CD4-positive, CD25-positive, alpha-beta regulatory T cell (primary cell): ENCODE results near the gene CAVIN2. TPM values are rescaled to one million over a fixed set of nuclear protein-coding genes. Genes with fewer than 3 reads are reported as not detected.

ENCODE experiments used
- ATAC-seq, 2 donors: fragments of 150-1000 bp; cut with Tn5 transposase; one replicate each; pipeline ENCODE4 v1.10.0; 2021; ENCODE audit warnings: low read depth in 2 of 2, moderate number of reproducible peaks in 2 of 2, moderate library complexity in 1 of 2
- DNase-seq, 3 donors: peaks; one replicate each; pipeline versions ENCODE4 v3.0.0 to v3.0.0-alpha.2; 2012 to 2022; ENCODE audit warnings: mixed read lengths in 1 of 3
- H3K27ac ChIP-seq: one replicate; pipeline ENCODE4 v1.7.0; 2013; ENCODE audit warnings: mild to moderate bottlenecking, low read length; ENCODE audit not compliant: insufficient read depth, poor library complexity, severe bottlenecking
- H3K27me3 ChIP-seq: one replicate; pipeline ENCODE4 v1.7.0; 2013; ENCODE audit warnings: low read length; ENCODE audit not compliant: control insufficient read depth, insufficient read depth
- H3K36me3 ChIP-seq: one replicate; pipeline ENCODE4 v1.7.0; 2013; ENCODE audit warnings: mild to moderate bottlenecking, low read length, moderate library complexity; ENCODE audit not compliant: control insufficient read depth, insufficient read depth
- H3K4me1 ChIP-seq: 2 replicates; pipeline ENCODE4 v1.7.0; 2013; ENCODE audit warnings: mild to moderate bottlenecking, low read length; ENCODE audit not compliant: insufficient read depth, control insufficient read depth, poor library complexity, severe bottlenecking
- H3K4me3 ChIP-seq: one replicate; pipeline ENCODE4 v1.7.0; 2013; ENCODE audit warnings: low read depth, mild to moderate bottlenecking, low read length, moderate library complexity
- H3K9me3 ChIP-seq, 2 experiments: 1 replicate in 1 of 2; 2 replicates in 1 of 2; pipeline ENCODE4 v1.7.0; 2013; ENCODE audit warnings: low read length in 2 of 2, mild to moderate bottlenecking in 1 of 2, moderate library complexity in 1 of 2; ENCODE audit not compliant: control insufficient read depth in 2 of 2
- H3K27ac Mint-ChIP-seq, 3 donors: one replicate each; pipeline ENCODE4 v1.8.0; 2020 to 2022; ENCODE audit warnings: mild to moderate bottlenecking in 3 of 3, mixed read lengths in 3 of 3, moderate library complexity in 2 of 3
- H3K27me3 Mint-ChIP-seq: one replicate; pipeline ENCODE4 v1.8.0; 2022; ENCODE audit warnings: mild to moderate bottlenecking, mixed read lengths
- H3K36me3 Mint-ChIP-seq: one replicate; pipeline ENCODE4 v1.8.0; 2020; ENCODE audit warnings: mixed read lengths
- H3K4me1 Mint-ChIP-seq, 4 donors: one replicate each; pipeline ENCODE4 v1.8.0; 2020 to 2022; ENCODE audit warnings: mixed read lengths in 4 of 4, mild to moderate bottlenecking in 1 of 4
- H3K4me3 Mint-ChIP-seq, 4 donors: one replicate each; pipeline ENCODE4 v1.8.0; 2020 to 2022; ENCODE audit warnings: mild to moderate bottlenecking in 4 of 4, mixed read lengths in 4 of 4, moderate library complexity in 3 of 4
- H3K9me3 Mint-ChIP-seq, 7 donors: one replicate each; pipeline ENCODE4 v1.8.0; 2020 to 2022; ENCODE audit warnings: mixed read lengths in 7 of 7, mild to moderate bottlenecking in 3 of 7, moderate library complexity in 2 of 7
- polyA plus RNA-seq, 4 donors: library from polyadenylated mRNA; unstranded; fragments of 300-500 nt; fragmentation: Illumina TruSeq; gene quantifications; one replicate each; pipeline ENCODE4 v1.2.3, GENCODE V29; 2021
- total RNA-seq: library from RNA; stranded (reverse); gene quantifications from one replicate; pipeline ENCODE4 v1.2.3, GENCODE V29; 2022

The CAVIN2 gene
- total and polyA plus RNA-seq, 5 donors from 2014 or later, result 16.5 TPM; not detected in 4

DNA sequence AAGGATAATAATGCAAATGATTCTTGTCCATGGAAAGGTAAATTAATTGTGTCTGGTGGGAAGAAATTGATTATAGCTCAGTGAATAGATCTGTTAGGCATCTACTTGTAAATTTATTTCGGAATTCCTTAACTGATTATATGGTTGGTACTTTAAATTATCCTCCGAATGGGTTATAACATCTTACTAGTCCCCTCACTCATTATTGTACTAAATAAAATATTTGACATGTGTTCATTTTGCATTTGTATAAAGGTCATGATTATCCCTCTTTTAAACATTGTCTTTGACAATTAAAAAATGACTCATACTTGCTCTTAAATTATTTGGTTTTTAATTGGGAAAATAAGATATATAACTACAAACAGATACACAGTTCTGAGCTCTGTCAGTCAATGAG is 47.4 kb downstream of the CAVIN2 start:
- Mint-ChIP-seq H3K4me1 (no peaks in the 10 kb centered on the region), H3K27me3 (peaks cover 4% of the 10 kb centered on the region), H3K27ac (no peak overlapping the region), H3K36me3 (no peaks in the 10 kb centered on the region), H3K9me3 (no peaks in the 10 kb centered on the region), H3K4me3 (no peak overlapping the region)
- DNase-seq (no peak), ATAC-seq (no peak)
- Histone ChIP-seq H3K27me3 (peaks cover under 1% of the 10 kb centered on the region), H3K9me3 (no peaks in the 10 kb centered on the region), H3K36me3 (no peaks in the 10 kb centered on the region), H3K4me3 (no peak overlapping the region), H3K4me1 (no peaks in the 10 kb centered on the region), H3K27ac (no peak overlapping the region)

GRCh38 chr2:191797942-191798876 is 48.7 kb downstream of the CAVIN2 start:
- ATAC-seq (no peak), DNase-seq (no peak)
- Histone ChIP-seq H3K4me1 (no peaks in the 10 kb centered on the region), H3K4me3 (no peak overlapping the region), H3K27me3 (no peaks in the 10 kb centered on the region), H3K9me3 (no peaks in the 10 kb centered on the region), H3K27ac (no peak overlapping the region), H3K36me3 (no peaks in the 10 kb centered on the region)
- Mint-ChIP-seq H3K4me3 (no peak overlapping the region), H3K4me1 (no peaks in the 10 kb centered on the region), H3K27me3 (peaks cover 12% of the 10 kb centered on the region), H3K36me3 (no peaks in the 10 kb centered on the region), H3K9me3 (no peaks in the 10 kb centered on the region), H3K27ac (no peak overlapping the region)

DNA sequence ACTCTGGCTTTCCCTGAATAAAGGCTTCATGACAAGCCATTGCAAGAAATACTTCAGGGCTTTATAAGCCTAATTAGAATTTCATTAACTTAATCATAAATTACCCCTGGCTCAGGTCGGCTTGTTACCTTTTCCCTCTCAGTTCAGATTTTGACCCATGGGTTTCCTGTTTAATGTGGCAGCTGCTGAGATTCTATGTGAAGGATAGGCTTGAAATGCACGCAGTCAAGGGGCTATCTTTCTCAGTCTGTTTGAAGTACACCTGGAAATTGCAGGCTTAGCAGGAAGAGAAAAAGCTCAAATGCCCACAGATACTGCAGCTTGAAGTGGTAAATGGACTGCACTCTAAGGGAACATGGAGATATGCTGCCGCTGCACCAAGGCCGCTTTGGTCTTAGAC is 49.4 kb downstream of the CAVIN2 start:
- Histone ChIP-seq H3K4me3 (no peak overlapping the region), H3K27ac (no peak overlapping the region), H3K9me3 (no peaks in the 10 kb centered on the region), H3K27me3 (peaks cover 4% of the 10 kb centered on the region), H3K4me1 (no peaks in the 10 kb centered on the region), H3K36me3 (no peaks in the 10 kb centered on the region)
- Mint-ChIP-seq H3K9me3 (no peaks in the 10 kb centered on the region), H3K4me3 (no peak overlapping the region), H3K27ac (no peak overlapping the region), H3K27me3 (peaks cover 12% of the 10 kb centered on the region), H3K36me3 (no peaks in the 10 kb centered on the region), H3K4me1 (no peaks in the 10 kb centered on the region)
- ATAC-seq, result no peak
- DNase-seq, result no peak

DNA sequence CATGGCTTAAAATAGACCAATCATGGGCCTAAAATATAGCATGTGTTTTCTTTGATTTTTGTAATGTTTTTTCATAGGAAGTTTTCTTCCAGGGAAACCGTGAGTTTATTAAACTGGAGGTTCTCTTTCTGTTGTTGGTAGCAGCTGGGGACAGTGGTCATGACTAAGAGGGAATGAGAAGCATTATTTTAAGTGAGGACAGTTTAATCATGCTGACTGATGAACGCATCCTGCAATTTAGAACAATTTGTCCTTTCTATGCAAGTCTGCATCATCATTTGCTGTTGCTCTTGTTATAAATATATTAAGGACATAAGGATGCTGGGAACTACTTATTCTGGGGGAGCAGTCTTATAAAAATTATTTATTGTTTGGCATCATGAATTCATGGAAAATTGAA is 51.2 kb downstream of the CAVIN2 start:
- Histone ChIP-seq H3K9me3 (no peaks in the 10 kb centered on the region), H3K27me3 (peaks cover 13% of the 10 kb centered on the region), H3K27ac (no peak overlapping the region), H3K4me3 (no peak overlapping the region), H3K4me1 (no peaks in the 10 kb centered on the region), H3K36me3 (no peaks in the 10 kb centered on the region)
- Mint-ChIP-seq H3K27ac (no peak overlapping the region), H3K36me3 (no peaks in the 10 kb centered on the region), H3K27me3 (peaks cover 18% of the 10 kb centered on the region), H3K4me1 (no peaks in the 10 kb centered on the region), H3K4me3 (no peak overlapping the region), H3K9me3 (no peaks in the 10 kb centered on the region)
- ATAC-seq, result no peak
- no peak for DNase-seq

DNA sequence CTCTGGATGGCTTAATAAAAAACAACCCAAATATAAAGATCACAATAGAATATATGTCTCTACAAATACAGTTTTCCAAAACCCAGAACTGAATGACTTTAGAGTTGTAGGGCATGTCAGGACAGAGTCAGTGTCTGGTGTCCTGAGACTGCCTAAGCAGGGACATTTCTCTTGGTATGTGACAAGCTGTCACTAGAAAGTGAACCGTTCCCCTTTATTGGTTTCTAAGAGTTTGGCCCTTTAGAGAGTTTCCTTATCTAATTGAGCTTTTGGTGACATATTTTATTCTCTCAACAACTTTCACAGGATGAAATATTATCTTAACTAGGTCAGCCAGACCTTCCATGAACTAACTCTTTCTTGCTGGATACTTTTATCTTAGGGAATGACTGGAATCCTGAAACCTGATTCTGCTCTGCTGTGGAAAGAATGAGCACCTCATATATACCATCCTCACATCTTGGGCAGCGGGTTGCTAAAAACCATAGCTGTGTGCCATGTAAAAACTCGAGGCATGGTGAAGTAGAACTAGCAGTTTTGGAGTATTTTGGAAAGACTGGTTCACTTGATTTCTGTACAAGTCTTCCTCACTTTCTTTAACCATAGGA is 54.8 kb downstream of the CAVIN2 start:
- H3K4me3 Mint-ChIP-seq, result no peak overlapping the region
- H3K27me3 ChIP-seq, result peaks cover 20% of the 10 kb centered on the region
- ATAC-seq, result no peak

DNA sequence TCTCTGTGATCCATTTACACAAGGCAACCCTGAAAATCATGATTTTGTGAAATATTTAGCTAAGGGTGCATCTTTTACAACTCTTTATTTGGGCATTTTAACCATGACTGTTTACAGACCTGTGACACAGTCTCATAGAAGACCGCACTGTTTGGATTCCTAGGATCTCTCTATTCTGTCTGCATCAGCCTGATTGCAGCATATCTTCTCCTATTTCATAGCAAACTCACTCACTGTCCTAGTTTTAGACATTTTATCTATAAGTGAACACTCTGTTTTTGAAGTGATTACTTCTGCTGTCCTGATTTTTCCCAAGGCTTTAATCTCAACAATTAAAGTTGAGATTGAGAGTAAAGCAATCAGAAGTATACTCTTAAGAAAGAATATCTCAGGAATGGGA is 56.2 kb downstream of the CAVIN2 start:
- DNase-seq (no peak), ATAC-seq (no peak)
- peaks cover 0 to 4% (median 0%) of the 10 kb centered on the region in 4 donors for H3K4me1 Mint-ChIP-seq
- H3K4me3 Mint-ChIP-seq, result no peak overlapping the region
- H3K27me3 ChIP-seq, result peaks cover 20% of the 10 kb centered on the region
- no peaks in the 10 kb centered on the region for H3K4me1 ChIP-seq
- H3K9me3 Mint-ChIP-seq, result no peaks in the 10 kb centered on the region
- H3K27ac ChIP-seq, result no peak overlapping the region
- no peaks in the 10 kb centered on the region for H3K36me3 Mint-ChIP-seq
- H3K9me3 ChIP-seq, result no peaks in the 10 kb centered on the region
- no peak overlapping the region for H3K27ac Mint-ChIP-seq
- no peaks in the 10 kb centered on the region for H3K36me3 ChIP-seq
- H3K4me3 ChIP-seq, result no peak overlapping the region
- peaks cover 27% of the 10 kb centered on the region for H3K27me3 Mint-ChIP-seq

More for the DNA sequence above, 54.8 kb downstream of the CAVIN2 start:
- H3K27ac ChIP-seq, result no peak overlapping the region
- Mint-ChIP-seq H3K9me3 (no peaks in the 10 kb centered on the region), H3K27me3 (peaks cover 25% of the 10 kb centered on the region), H3K27ac (no peak overlapping the region), H3K36me3 (no peaks in the 10 kb centered on the region), H3K4me1 (no peaks in the 10 kb centered on the region)
- H3K36me3 ChIP-seq, result no peaks in the 10 kb centered on the region
- H3K4me1 ChIP-seq, result no peaks in the 10 kb centered on the region
- H3K9me3 ChIP-seq, result no peaks in the 10 kb centered on the region
- no peak overlapping the region for H3K4me3 ChIP-seq
- DNase-seq, result no peak

DNA sequence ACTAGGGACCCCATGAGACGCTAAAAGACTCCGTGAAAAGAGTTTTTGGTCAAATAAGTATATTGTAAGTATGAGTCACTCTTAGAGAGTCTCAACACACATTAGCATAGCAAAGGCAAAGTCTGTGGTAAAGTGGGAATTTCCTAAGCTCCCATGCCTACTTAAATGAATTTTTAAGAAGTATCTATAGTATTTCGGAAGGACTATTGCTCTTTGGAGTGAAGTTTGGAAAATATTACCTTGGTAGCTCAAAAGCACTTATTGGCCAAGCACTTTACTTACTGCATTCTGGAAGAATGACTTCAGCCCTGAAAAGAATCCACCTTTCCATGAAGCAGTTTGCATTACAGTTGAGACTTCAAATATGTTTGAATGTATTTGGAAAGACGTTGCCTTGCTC is 57.1 kb downstream of the CAVIN2 start:
- Histone ChIP-seq H3K27me3 (peaks cover 20% of the 10 kb centered on the region), H3K4me1 (no peaks in the 10 kb centered on the region), H3K4me3 (no peak overlapping the region), H3K9me3 (no peaks in the 10 kb centered on the region), H3K27ac (no peak overlapping the region), H3K36me3 (no peaks in the 10 kb centered on the region)
- H3K4me3 Mint-ChIP-seq, result no peak overlapping the region
- DNase-seq (no peak), ATAC-seq (no peak)
- no peaks in the 10 kb centered on the region for H3K36me3 Mint-ChIP-seq
- peaks cover 0 to 4% (median 0%) of the 10 kb centered on the region in 4 donors for H3K4me1 Mint-ChIP-seq
- H3K27me3 Mint-ChIP-seq, result peaks cover 27% of the 10 kb centered on the region
- H3K27ac Mint-ChIP-seq, result no peak overlapping the region
- H3K9me3 Mint-ChIP-seq, result no peaks in the 10 kb centered on the region
